ENCODE measurements around the gene FGF1.

Gene FGF1

DNA sequence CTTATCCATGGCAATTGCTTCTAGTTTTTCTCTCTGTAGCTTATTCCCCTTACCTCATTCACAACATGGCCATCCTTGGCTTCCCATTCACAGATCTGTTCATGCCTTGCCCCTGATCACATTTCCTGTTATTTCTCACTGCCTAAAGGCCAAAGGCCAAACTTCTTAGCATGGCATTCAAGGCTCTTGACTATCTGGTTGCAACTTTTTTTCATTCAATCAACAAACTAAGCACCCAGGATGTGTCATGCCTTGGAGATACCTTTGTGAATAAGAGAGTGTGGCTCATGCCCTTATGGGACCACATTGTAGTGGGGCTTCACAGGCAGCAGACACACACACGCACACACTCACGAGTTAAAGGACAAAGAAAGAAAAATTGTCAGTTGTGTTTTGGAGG lies 27.6 kb downstream of the FGF1 start:
- in situ Hi-C loops (cut with MboI; ENCODE audit: low sequenced_read_pairs, unreplicated experiment) = no loop called here
- DNase-seq (ENCODE audit: low spot score) = no peak
- no peak for TF ChIP-seq CTCF (IDR thresholded peaks at IDR 0.05; ENCODE audit: borderline replicate concordance, control extremely low read depth, extremely low read depth, insufficient read depth, missing control alignments)

- no peak for TF ChIP-seq CTCF (IDR thresholded peaks at IDR 0.05; ENCODE audit: borderline replicate concordance, control extremely low read depth, extremely low read depth, insufficient read depth, missing control alignments)
- no peak for DNase-seq (ENCODE audit: low spot score)
- in situ Hi-C loops (cut with MboI; ENCODE audit: low sequenced_read_pairs, unreplicated experiment) = no loop called here
Measured at GRCh38 chr5:142657446-142657845, 28.4 kb downstream of the FGF1 start.

DNA sequence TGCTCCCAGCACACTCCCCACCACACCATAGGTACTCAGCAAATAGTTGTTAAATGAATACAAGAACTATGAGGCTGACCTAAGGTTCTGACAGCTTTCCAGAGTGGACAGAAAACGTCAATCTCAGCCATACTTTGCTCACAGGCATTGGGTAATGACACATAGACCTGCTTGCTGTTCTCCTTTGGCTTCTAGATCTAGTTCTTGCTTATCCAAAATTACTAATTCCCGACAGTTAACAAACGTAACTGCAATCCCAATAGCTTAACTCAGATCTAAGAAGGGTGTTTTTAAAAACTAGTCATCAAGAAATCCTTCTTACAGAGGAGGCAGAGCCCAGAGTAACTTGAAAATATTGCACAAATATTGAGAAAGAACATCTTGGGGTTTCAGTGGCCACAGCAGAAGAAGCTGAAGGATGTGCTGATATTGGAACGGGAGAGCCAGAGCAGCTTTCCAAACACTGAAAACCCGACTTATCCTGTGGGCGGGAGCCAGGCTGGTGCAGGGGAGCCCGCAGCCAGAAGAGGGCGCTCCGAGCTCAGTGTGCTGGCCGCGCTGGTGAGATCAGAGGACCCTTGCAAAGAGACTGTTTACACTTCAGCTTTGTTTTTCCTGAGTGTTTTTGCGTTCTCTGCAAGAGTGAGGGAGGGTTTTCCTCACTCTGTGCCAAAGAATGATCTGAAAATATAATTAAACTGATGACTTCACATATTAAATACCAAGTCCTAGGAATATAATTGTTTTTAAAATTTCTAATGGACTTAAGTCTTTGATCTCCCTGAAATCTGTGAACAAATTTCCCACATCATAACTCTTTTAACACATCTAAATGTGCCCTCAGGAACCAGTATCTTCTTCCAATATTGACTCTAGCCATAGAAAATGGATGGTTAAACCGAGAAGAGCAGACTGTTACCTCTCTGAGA lies 30.3 kb downstream of the FGF1 start:
- in situ Hi-C loops (cut with MboI; ENCODE audit: low sequenced_read_pairs, unreplicated experiment) = no loop called here
- peak; percentile 99 for TF ChIP-seq CTCF (IDR thresholded peaks at IDR 0.05; ENCODE audit: borderline replicate concordance, control extremely low read depth, extremely low read depth, insufficient read depth, missing control alignments)
- peak; percentile 89 for DNase-seq (ENCODE audit: low spot score)

DNA sequence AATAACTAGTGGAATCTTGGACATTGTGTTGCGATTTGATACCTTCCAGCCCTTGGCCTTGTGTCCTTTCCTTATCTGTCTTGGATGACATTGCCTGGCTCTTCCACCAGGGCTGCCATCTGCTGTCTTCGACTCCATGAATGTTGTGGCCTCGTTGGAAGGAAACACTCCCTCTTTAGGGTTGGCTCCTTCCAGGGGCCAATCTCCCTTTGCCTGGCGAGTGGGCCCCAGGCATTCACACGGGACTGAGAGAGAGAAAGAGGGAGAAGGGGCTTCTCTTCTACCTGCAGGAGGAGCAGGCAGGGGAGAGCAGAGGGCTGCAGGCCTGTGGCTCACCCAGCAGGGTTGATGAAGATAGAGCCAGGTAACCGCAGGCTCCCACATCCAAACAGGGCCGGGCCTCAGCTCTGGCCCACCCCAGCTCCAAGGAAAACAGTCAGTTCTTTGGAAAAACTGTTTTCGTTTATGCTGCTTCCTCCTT lies 31.3 kb downstream of the FGF1 start:
- DNase-seq (ENCODE audit: low spot score) = no peak
- in situ Hi-C loops (cut with MboI; ENCODE audit: low sequenced_read_pairs, unreplicated experiment) = no loop called here
- TF ChIP-seq CTCF (IDR thresholded peaks at IDR 0.05; ENCODE audit: borderline replicate concordance, control extremely low read depth, extremely low read depth, insufficient read depth, missing control alignments) = no peak

DNA sequence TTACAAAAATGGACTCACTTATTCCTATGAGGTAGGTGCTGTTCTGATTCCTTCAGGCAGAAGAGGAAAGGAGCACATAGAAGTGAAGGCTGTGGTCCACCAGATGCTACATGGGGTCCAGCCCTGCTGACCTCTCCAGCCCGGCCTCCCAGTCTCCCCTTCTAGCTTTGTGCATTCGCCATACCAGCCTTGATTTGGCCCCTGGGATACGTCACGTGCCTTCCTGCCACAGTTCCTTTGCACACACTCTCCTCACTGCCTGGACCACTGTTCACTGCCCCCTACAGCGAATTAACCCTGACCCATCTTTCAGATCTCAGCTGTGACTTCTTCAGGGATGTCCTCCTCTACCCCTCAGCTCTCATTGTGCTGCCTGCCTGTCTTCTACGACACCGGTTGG lies 32.6 kb downstream of the FGF1 start:
- TF ChIP-seq CTCF (IDR thresholded peaks at IDR 0.05; ENCODE audit: borderline replicate concordance, control extremely low read depth, extremely low read depth, insufficient read depth, missing control alignments) = no peak
- DNase-seq (ENCODE audit: low spot score) = no peak
- in situ Hi-C loops (cut with MboI; ENCODE audit: low sequenced_read_pairs, unreplicated experiment) = no loop called here

DNA sequence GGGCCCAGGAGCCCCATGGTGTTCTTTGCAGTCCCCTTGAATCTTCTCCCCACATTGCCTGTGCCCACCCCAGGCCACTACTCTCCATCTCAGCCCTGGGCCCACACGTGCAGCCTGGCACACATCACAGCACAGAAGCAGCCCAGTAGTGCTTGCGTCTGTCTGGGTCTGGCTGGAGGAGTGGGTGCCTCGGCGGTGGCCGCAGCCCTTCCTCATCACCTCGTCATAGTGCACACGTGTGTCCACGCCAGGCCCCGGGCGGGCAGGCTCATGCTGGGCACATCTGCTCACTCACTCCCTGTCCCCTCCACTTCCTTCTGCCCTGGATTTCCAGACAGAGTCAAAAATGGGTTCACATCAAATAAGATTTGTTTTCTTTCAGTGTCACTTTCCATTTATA lies 33.3 kb downstream of the FGF1 start:
- TF ChIP-seq CTCF (IDR thresholded peaks at IDR 0.05; ENCODE audit: borderline replicate concordance, control extremely low read depth, extremely low read depth, insufficient read depth, missing control alignments) = no peak
- in situ Hi-C loops (cut with MboI; ENCODE audit: low sequenced_read_pairs, unreplicated experiment) = no loop called here
- DNase-seq (ENCODE audit: low spot score) = no peak

Data from GM13976 (cell line).